Measurements from ENCODE around the gene ATP5MK.
"Not testable (repeated sequence)": the region's sequence is repeated elsewhere in the genome, so short reads cannot be mapped to it uniquely, and the experiment has no call there.

ATP5MK gene, protein sequence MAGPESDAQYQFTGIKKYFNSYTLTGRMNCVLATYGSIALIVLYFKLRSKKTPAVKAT

DNA sequence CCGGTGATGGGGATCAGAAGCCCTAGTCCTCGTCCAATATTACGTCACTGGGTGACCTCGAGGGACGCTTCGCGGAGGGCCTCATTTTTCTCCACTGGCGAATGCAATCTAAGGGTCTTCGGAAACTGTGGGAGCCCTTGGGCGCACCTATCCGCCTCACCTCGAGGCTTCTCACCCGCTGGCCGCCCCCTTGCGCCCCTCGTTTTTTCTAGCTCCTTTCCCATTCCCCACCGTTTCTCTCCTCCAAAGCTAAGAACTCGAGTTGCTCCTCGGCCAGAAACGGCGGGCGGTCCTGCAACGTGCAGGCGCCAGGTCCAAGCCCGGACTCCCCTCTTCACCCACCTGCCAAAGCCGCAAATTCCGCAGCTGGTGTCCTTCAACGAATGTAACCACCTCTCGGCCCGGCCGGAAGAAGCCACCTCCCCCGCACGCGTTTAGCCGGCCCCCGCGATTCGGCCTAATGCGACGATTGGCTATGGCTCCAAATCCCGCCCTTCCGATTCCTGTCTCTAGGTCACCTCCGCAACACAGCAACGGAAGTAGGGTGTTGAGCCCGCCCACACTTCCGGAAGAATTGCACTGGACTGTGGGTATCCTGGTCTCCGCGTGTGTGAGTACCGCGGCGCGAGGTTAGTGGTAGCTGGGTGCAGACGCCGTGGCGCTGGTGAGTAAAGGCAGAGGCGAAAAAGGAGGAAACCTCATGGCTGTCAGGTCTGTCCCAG is at the start of gene ATP5MK, which contains the start of gene PDCD11:
Gene ATP5MK, minus strand, starts transcription at position 409 of the 722 bp plus-strand sequence. CDS start 4,018 bp downstream, outside the sequence.
Gene PDCD11, plus strand, starts transcription at position 560 of the 722 bp plus-strand sequence. CDS start 1,801 bp downstream, outside the sequence.
- peak; percentile 64 for DNase-seq

DNA sequence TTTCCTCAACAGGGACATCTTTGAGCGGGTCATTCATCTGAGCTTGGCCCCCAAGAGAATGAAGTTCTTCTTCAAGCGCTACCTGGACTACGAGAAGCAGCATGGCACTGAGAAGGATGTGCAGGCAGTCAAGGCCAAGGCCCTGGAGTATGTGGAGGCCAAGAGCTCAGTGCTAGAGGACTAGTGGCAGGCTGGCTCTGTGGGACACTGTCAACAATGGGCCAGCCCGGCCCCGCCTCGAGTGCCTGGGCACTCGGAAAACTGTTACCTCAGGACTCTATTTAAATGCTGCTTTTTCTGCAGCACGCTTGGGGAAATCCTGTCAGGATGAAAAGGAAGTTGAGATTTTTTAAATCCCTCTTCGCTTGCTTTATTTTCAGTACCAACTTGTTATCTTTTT is 49.1 kb upstream of the ATP5MK start:
- DNase-seq: no peak

DNA sequence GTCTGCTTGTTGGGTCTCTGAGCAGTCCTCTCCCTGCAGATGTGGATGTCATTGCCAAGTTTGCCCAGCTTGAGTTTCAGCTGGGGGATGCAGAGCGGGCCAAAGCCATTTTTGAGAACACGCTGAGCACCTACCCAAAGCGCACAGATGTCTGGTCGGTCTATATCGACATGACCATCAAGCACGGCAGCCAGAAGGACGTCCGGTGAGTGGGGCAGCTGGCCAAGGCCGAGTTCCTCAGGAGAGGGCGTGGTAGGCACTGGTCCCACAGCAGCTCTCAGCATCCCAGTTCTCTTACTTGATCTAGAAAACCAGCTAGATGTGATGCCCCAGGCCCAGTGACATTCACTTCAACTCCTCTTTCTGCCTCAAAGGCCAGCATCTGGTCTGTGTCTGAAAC is 48.2 kb upstream of the ATP5MK start:
- no peak for DNase-seq

- no peak for DNase-seq
Observed at GRCh38 chr10:103443475-103444185, 47.4 kb upstream of the ATP5MK start.

- no peak for DNase-seq
Observed at GRCh38 chr10:103442031-103442461, 45.8 kb upstream of the ATP5MK start.

DNA sequence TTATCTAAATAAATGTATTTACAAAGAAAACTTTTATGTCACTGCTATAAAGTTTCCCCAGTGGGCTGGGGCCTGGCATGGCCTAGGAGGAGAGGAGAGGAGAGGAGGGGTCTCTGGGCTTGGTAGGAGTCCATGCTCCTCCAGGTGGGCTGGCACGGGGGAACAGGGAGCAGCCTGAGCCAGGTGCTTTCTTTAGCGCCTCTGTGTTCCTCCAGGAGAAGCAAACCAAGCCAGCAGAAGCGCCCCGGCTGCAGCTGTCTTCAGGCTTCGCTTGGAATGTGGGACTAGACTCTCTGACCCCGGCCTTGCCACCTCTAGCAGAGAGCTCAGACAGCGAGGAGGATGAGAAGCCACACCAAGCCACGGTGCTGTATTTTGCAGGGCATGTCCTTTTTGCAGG is 45.3 kb upstream of the ATP5MK start:
- no peak for DNase-seq

- no peak for DNase-seq
Observed at GRCh38 chr10:103441206-103441605, 44.9 kb upstream of the ATP5MK start.

DNA sequence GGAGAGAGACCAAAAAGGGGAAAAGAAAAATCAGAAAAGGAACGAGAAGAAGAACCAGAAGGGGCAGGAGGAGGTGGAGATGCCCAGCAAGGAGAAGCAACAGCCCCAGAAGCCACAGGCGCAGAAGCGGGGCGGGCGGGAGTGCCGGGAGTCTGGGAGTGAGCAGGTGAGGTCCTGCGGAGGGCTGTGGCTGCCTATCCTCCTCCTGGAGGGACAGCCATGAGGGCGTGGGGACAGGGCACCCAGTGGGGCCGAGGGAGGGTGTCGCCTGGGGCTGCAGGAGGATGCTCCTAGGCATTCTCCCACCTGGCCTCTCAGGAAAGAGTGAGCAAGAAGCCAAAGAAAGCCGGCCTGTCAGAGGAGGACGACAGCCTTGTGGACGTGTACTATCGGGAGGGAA is 44.1 kb upstream of the ATP5MK start:
- no peak for DNase-seq

DNA sequence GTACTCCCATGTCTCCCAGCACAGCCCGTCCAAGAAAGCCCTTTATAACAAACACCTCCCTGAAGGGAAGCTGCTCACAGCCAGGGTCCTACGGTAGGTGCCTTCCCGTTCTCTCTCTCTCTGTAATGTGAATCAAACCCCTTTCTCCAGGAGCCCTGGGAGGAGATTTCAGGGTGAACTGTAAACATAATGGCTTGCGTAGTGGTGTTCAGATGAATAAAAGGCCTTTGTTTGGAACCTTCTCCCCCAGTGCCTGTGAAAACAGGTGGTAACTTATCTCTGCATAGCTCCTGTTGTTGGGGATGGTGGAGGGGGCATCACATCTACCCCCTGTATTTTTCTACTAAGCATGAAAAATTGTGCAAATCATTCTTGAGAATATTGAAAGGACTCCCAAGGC is 43.5 kb upstream of the ATP5MK start:
- DNase-seq: no peak

DNA sequence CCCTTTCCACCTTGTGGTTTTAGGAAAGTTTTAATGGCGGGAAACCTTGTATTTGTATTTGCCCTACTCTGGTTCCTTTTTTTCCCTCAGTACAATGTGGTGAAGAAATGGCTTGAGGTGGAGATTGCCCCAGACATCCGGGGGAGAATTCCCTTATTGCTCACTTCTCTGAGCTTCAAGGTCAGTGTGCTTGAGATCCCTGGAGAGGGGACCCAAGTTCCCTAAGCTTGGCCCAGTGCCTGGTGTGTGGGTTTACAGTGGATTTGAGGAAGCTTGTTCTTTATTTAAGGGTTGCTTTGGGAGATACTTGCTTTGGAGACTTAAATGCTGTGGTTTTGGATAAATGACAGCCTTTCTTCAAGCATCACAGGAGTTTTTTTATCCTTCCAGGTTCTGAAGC is 37.6 kb upstream of the ATP5MK start:
- DNase-seq: no peak

DNA sequence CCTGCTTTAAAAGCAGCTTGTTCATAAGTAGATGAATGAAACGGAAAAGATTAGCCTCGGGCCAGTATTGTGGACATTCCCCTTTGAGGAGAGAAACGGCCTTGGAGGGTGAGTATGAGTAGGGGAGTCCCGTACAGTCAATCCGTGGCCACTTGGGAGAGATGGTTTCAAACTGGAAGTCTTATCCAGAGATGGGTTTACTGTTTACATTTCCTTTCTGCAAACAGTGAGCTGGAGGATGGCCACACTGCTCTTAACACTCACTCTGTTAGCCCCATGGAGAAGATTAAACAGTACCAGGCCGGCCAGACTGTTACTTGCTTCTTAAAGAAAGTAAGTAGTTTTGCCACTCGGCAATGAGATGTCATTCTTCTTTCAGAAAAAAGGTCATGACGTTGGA is 35.6 kb upstream of the ATP5MK start:
- no peak for DNase-seq

- no peak for DNase-seq
Observed at GRCh38 chr10:103429647-103430046, 33.4 kb upstream of the ATP5MK start.

GRCh38 chr10:103428989-103429643 is 32.8 kb upstream of the ATP5MK start:
- no peak for DNase-seq

DNA sequence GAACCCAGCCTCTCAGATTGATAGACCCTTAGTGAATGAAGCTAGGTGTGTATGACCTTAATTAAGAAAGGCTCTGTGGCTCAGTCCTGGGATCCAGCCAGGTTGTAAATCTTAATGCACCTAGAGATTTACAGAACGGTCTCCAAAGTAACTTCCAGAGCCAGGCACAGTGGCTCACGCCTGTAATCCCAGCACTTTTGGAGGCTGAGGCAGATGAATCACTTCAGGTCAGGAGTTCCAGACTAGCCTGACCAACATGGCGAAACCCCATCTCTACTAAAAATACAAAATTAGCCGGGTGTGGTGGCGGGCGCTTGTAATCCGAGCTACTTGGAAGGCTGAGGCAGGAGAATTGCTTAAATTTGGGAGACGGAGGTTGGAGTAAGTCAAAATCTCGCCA is 31.6 kb upstream of the ATP5MK start:
- DNase-seq: no peak

- DNase-seq: no peak
Observed at GRCh38 chr10:103423748-103424147, 27.5 kb upstream of the ATP5MK start.

DNA sequence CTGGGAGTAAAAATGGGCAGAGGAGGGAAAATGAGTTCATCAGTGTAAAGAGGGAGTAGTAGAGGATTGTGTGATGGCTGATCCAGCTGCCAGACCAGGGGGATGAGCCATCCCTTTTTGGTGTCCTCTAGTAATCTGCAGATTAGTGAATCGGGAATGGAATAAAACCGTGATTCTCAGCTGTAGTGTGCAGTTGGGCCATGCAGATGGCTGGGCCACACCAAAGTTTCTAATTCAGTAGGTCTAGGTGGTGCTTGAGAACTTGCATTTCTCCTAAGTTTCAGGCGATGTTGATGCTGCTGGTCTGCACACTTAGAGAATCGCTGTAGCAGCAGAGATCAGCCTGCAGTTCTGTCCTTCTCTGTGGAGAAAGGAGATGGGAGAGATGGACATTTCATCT is 22.8 kb upstream of the ATP5MK start:
- DNase-seq: no peak

GRCh38 chr10:103417601-103418000 is 21.3 kb upstream of the ATP5MK start:
- DNase-seq: no peak

- DNase-seq: not testable (repeated sequence)
Observed at GRCh38 chr10:103417148-103417469, 20.8 kb upstream of the ATP5MK start.

GRCh38 chr10:103416436-103417147 is 20.3 kb upstream of the ATP5MK start:
- DNase-seq: no peak

DNA sequence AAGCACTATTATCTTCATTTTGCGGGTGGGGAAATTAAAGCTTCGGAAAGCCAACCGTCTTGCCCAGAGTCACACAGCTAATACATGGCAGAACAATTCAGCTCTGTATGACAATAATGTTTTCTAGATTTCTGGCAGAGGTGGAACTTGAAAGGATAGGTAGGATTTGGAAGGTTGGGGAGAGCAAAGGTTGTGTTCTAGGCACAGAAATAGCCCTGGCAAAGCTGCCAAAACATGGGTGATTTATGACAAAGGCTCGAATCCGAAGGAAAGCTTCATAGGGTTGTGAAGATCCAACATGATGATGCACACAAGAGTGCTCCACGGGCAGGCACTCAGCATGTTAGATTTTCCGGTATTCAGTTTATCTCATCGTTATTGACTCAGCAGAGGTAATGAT is 19.3 kb upstream of the ATP5MK start:
- DNase-seq: no peak

- DNase-seq: no peak
Observed at GRCh38 chr10:103413564-103413963, 17.3 kb upstream of the ATP5MK start.

DNA sequence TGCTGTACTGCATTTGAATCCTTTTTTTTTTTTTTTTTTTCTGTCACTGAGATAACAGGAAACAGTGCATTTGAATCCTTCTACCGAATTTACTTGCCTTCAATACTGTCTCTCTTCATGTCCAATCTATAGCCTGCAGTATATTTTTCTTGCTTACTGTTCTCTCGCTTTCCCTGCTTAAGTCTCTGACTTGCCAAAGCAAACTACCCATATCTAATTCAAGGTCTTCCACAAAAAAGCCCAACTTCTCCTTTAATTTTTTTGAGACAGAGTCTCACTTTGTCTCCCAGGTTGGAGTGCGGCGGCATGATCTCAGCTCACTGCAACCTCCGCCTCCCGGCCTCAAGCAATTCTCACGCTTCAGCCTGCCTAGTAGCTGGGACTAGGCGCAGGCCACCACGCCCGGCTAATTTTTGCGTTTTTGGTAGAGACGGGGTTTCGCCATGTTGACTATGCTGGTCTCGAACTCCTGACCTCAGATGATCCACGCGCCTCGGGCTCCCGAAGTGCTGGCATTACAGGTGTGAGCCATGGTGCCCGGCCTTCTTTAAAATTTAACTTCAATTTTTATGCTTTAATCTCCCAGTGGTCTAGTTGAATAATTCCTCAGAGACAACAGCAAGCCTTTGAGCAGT is 1.0 kb upstream of the ATP5MK start:
- DNase-seq: no peak

- no peak for DNase-seq
Observed at GRCh38 chr10:103396789-103397087, 463 bp upstream of the ATP5MK start.
